Activated B cell treated with CpG ODN at 0.5 μM for 24 hours (primary cell): ENCODE results near the gene TC2N. TPM values are rescaled to one million over a fixed set of nuclear protein-coding genes. Genes with fewer than 3 reads are reported as not detected.

ENCODE experiments used
- ATAC-seq: fragments of 200-7000 bp; cut with Tn5 transposase; one replicate; pipeline ENCODE4 v1.10.0; 2021; ENCODE audit warnings: low read depth, mild to moderate bottlenecking, moderate library complexity
- CTCF ChIA-PET: fragments of 350-600 bp; sonication (Branson Sonifier 250); formaldehyde crosslinking; loops from one replicate; lab custom pipeline; 2021; ENCODE audit warnings: antibody characterized with exemption; lab: Charles Lee
- POLR2A ChIA-PET: fragments of 350-600 bp; sonication (Branson Sonifier 250); formaldehyde crosslinking; loops from one replicate; lab custom pipeline; 2021; ENCODE audit warnings: antibody characterized with exemption; lab: Charles Lee
- DNase-seq: peaks from one replicate; pipeline ENCODE4 v3.0.0; 2022
- H3K27ac Mint-ChIP-seq: one replicate; pipeline ENCODE4 v1.8.0; 2020; ENCODE audit warnings: mixed read lengths
- H3K27me3 Mint-ChIP-seq: one replicate; pipeline ENCODE4 v1.8.0; 2021; ENCODE audit warnings: mixed read lengths
- H3K36me3 Mint-ChIP-seq: one replicate; pipeline ENCODE4 v1.8.0; 2021; ENCODE audit warnings: low read depth, mixed read lengths
- H3K4me1 Mint-ChIP-seq: one replicate; pipeline ENCODE4 v1.8.0; 2021; ENCODE audit warnings: mixed read lengths
- H3K4me3 Mint-ChIP-seq: one replicate; pipeline ENCODE4 v1.8.0; 2020; ENCODE audit warnings: mild to moderate bottlenecking, mixed read lengths
- H3K9me3 Mint-ChIP-seq: one replicate; pipeline ENCODE4 v1.8.0; 2020; ENCODE audit warnings: mixed read lengths
- CTCF ChIP-seq: fragments of 200-600 bp; IDR thresholded peaks from one replicate; pipeline ENCODE4 v1.8.0; 2022; ENCODE audit warnings: antibody characterized with exemption, mild to moderate bottlenecking
- intact Hi-C: fragments of 100-400 bp; cut with micrococcal nuclease; formaldehyde crosslinking; loops from one replicate; pipeline ENCODE4 v1.15.1; 2024
- total RNA-seq: library from RNA; stranded (reverse); gene quantifications from 2 replicates; pipeline ENCODE4 v1.2.3, GENCODE V29; 2022

Gene TC2N
- total RNA-seq, 1 donor from 2014 or later, result 12.1 TPM

- DNase-seq, result no peak
- intact Hi-C loops, result no loop called here
- no peak overlapping the region for H3K27ac Mint-ChIP-seq
- peaks cover 20% of the 10 kb centered on the region for H3K9me3 Mint-ChIP-seq
- ChIA-PET POLR2A (no interaction called here), CTCF (no interaction called here)
- H3K27me3 Mint-ChIP-seq, result no peaks in the 10 kb centered on the region
- peaks cover 31% of the 10 kb centered on the region for H3K36me3 Mint-ChIP-seq
- no peak for TF ChIP-seq CTCF
- H3K4me1 Mint-ChIP-seq, result no peaks in the 10 kb centered on the region
- H3K4me3 Mint-ChIP-seq, result no peak overlapping the region
- ATAC-seq, result no peak
Observed at GRCh38 chr14:91805659-91806058, 61.7 kb downstream of the TC2N start.

- peaks cover 8% of the 10 kb centered on the region for H3K36me3 Mint-ChIP-seq
Observed at GRCh38 chr14:91801358-91801757, 66.0 kb downstream of the TC2N start.

GRCh38 chr14:91796617-91797347 is 70.6 kb downstream of the TC2N start:
- DNase-seq (no peak), ATAC-seq (no peak)
- CTCF ChIA-PET, result no interaction called here
- peaks cover 12% of the 10 kb centered on the region for H3K36me3 Mint-ChIP-seq
- intact Hi-C loops, result no loop called here
- no peak for TF ChIP-seq CTCF
- H3K27ac Mint-ChIP-seq, result no peak overlapping the region
- peaks cover 14% of the 10 kb centered on the region for H3K27me3 Mint-ChIP-seq
- H3K9me3 Mint-ChIP-seq, result peaks cover 9% of the 10 kb centered on the region
- H3K4me3 Mint-ChIP-seq, result no peak overlapping the region
- no peaks in the 10 kb centered on the region for H3K4me1 Mint-ChIP-seq
- POLR2A ChIA-PET, result no interaction called here

More at GRCh38 chr14:91801358-91801757, 66.0 kb downstream of the TC2N start:
- Mint-ChIP-seq H3K27ac (no peak overlapping the region), H3K27me3 (no peaks in the 10 kb centered on the region), H3K4me3 (no peak overlapping the region), H3K4me1 (no peaks in the 10 kb centered on the region), H3K9me3 (peaks cover 8% of the 10 kb centered on the region)
- CTCF ChIA-PET, result no interaction called here
- TF ChIP-seq CTCF, result no peak
- POLR2A ChIA-PET, result interaction anchor here (0.6 kb wide), 1 partner anchor 138 kb away, joined by 3 read pairs; no protein-coding TSS in a partner anchor
- DNase-seq, result no peak
- ATAC-seq, result no peak
- intact Hi-C loops, result no loop called here

- Mint-ChIP-seq H3K4me3 (no peak overlapping the region), H3K36me3 (peaks cover 14% of the 10 kb centered on the region), H3K27ac (no peak overlapping the region), H3K4me1 (no peaks in the 10 kb centered on the region), H3K27me3 (peaks cover 14% of the 10 kb centered on the region), H3K9me3 (peaks cover 9% of the 10 kb centered on the region)
- DNase-seq, result no peak
- ATAC-seq, result no peak
- ChIA-PET CTCF (no interaction called here), POLR2A (no interaction called here)
- TF ChIP-seq CTCF, result no peak
- intact Hi-C loops, result no loop called here
Observed at GRCh38 chr14:91793704-91794103, 73.6 kb downstream of the TC2N start.

GRCh38 chr14:91786188-91786587 is 81.1 kb downstream of the TC2N start:
- intact Hi-C loops, result no loop called here
- TF ChIP-seq CTCF, result no peak
- POLR2A ChIA-PET, result no interaction called here
- DNase-seq (no peak), ATAC-seq (no peak)
- Mint-ChIP-seq H3K36me3 (peaks cover 4% of the 10 kb centered on the region), H3K4me3 (no peak overlapping the region), H3K27ac (no peak overlapping the region), H3K27me3 (peaks cover 2% of the 10 kb centered on the region), H3K4me1 (no peaks in the 10 kb centered on the region), H3K9me3 (no peaks in the 10 kb centered on the region)
- CTCF ChIA-PET, result no interaction called here
